ENCODE measurements around the gene CEP85.
A peak's percentile ranks its signal among the peaks of the same experiment; 100 is the strongest.

Gene CEP85

DNA sequence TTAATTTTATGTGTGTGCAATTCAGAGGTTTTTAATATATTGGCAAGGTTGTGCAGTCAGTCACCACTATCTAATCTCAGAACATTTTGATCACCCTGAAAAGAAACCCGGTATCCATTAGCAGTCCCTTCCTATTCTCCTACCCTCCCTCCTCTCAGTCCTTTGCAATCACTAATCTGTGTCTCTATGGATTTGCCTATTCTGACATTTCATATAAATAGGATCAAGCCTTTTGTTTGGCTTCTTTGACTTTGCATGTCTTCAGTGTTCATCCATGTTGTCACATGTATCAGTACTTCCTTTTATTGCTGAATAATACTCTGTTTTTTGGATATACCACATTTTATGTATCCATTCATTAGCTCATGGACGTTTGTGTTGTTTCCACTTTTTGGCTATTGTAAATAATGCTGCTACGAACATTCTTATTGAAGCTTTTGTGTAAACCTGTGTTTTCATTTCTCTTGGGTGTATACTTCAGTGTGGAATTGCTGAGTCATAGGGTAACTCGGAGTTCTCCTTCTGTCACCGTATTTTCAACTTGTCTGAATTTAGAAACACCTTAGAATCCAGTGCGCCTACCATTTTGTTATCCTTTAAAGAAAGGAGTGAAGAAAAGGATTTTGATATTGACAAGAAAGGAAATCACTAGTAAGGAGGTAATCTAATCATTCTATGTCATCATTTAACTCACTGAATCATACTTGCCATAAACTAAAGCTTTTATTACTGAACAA is 3.4 kb downstream of the CEP85 start:
- peak; percentile 58 for DNase-seq (ENCODE audit: low read depth, low spot score)
- no peak overlapping the region for H3K4me3 ChIP-seq (ENCODE audit: low read depth, low read length)
- TF ChIP-seq CTCF (IDR thresholded peaks at IDR 0.05; ENCODE audit: low read depth, low read length): no peak
- in situ Hi-C loops (cut with HindIII; ENCODE audit: low sequenced_read_pairs): no loop called here

DNA sequence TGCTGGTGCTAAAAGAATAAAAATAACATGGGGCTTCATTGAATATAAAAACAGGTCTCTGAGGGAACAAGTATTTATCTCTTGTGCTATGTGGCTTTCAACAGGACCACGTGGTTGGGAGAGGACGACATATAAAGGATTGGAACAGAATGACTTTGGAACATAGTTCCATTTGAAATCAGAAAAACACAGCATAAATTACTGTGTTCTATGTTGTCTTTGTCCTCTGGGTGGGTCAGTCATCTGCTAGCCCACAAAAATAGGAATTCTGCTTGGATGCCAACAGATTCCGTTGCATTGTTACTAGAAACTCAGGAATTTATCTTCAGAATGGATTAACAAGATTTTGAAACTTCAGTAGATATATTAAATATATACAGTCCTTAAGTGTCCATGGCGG is 5.9 kb downstream of the CEP85 start:
- in situ Hi-C loops (cut with HindIII; ENCODE audit: low sequenced_read_pairs): no loop called here
- DNase-seq (ENCODE audit: low read depth, low spot score): peak; percentile 37
- no peak overlapping the region for H3K4me3 ChIP-seq (ENCODE audit: low read depth, low read length)
- no peak for TF ChIP-seq CTCF (IDR thresholded peaks at IDR 0.05; ENCODE audit: low read depth, low read length)

DNA sequence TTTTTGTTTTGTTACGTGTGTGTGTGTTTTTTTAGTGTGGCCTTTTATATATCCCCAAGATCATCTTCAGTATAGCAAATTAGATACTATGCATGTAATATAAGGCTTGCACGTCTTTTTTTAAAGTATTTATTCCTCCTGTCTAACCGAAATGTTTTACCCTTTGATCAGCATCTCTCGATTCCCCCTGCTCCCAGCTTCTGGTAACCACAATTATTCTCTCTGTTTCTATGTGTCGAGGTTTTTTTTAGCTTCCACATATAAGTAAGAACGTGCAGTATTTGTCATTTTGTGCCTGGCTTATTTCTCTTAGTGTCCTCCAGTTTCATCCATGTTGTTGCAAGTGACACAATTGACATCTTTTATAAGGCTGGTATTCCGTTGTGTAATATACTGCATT is 18.7 kb downstream of the CEP85 start:
- H3K4me3 ChIP-seq (ENCODE audit: low read depth, low read length): no peak overlapping the region
- no peak for DNase-seq (ENCODE audit: low read depth, low spot score)
- TF ChIP-seq CTCF (IDR thresholded peaks at IDR 0.05; ENCODE audit: low read depth, low read length): no peak
- in situ Hi-C loops (cut with HindIII; ENCODE audit: low sequenced_read_pairs): no loop called here

DNA sequence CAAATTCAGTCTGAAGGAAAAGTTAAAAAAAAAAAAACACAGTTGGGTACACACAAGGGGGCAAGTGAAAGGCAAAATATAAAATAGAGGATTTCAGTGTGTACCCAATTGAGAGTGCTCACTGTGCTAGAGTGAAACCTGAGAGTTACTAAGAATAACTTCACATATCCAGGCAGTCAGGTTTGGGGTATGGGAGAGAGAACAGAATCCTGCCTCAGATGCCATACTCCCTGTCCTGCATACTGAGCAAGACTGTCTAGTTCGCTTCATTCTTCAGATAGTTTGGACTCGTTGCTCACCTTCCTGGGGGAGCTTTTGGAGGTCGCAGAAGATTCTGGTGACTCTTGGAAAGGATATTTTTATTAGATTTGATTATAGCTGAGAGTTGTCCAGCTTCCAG is 20.4 kb downstream of the CEP85 start:
- H3K4me3 ChIP-seq (ENCODE audit: low read depth, low read length): no peak overlapping the region
- no peak for DNase-seq (ENCODE audit: low read depth, low spot score)
- TF ChIP-seq CTCF (IDR thresholded peaks at IDR 0.05; ENCODE audit: low read depth, low read length): no peak
- in situ Hi-C loops (cut with HindIII; ENCODE audit: low sequenced_read_pairs): no loop called here

GRCh38 chr1:26257222-26257621 is 23.2 kb downstream of the CEP85 start:
- in situ Hi-C loops (cut with HindIII; ENCODE audit: low sequenced_read_pairs): no loop called here
- no peak for TF ChIP-seq CTCF (IDR thresholded peaks at IDR 0.05; ENCODE audit: low read depth, low read length)
- DNase-seq (ENCODE audit: low read depth, low spot score): no peak
- no peak overlapping the region for H3K4me3 ChIP-seq (ENCODE audit: low read depth, low read length)

GRCh38 chr1:26259005-26259404 is 25.0 kb downstream of the CEP85 start:
- no peak for TF ChIP-seq CTCF (IDR thresholded peaks at IDR 0.05; ENCODE audit: low read depth, low read length)
- no peak overlapping the region for H3K4me3 ChIP-seq (ENCODE audit: low read depth, low read length)
- in situ Hi-C loops (cut with HindIII; ENCODE audit: low sequenced_read_pairs): no loop called here
- no peak for DNase-seq (ENCODE audit: low read depth, low spot score)
